GM19099 (cell line): Measurements from ENCODE around the gene POLR1C.

Experiments used
- POLR2A ChIP-seq: IDR thresholded peaks from 3 replicates; pipeline ENCODE4 v1.6.1; 2011; ENCODE audit warnings: low read depth; ENCODE audit not compliant: insufficient read length; ENCODE audit errors: extremely low read depth

The POLR1C gene

GRCh38 chr6:43502666-43503065 lies 14.2 kb upstream of the POLR1C start:
- TF ChIP-seq POLR2A = no peak

- no peak for TF ChIP-seq POLR2A
These were observed 13.4 kb upstream of the POLR1C start for GRCh38 chr6:43503443-43503842.

- no peak for TF ChIP-seq POLR2A
These were observed 11.9 kb upstream of the POLR1C start for GRCh38 chr6:43504756-43505593.

DNA sequence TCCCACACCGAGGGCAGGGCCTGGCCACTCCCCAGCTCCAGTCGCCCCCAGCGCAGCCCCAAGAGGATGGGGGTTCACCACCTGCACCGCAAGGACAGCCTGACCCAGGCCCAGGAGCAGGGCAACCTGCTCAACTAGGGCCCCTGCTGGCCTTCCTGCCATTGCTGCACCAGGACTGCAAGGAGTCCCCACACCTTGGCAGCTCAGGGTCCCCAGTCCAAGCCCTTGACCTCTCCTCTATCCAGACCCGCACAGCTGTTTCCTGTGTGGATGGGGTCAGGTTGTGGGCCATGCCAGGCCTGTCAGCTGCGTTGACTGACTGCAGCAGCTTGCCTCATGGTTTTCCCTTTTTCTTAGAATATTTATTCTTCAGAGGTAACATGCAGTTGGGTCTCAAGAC lies 11.2 kb upstream of the POLR1C start:
- no peak for TF ChIP-seq POLR2A

- no peak for TF ChIP-seq POLR2A
These were observed 10.7 kb upstream of the POLR1C start for GRCh38 chr6:43506171-43506570.

- no peak for TF ChIP-seq POLR2A
These were observed 10.0 kb upstream of the POLR1C start for GRCh38 chr6:43506667-43507471.

GRCh38 chr6:43508481-43509141 lies 8.3 kb upstream of the POLR1C start:
- TF ChIP-seq POLR2A = no peak

- no peak for TF ChIP-seq POLR2A
These were observed 7.5 kb upstream of the POLR1C start for GRCh38 chr6:43509142-43509983.

GRCh38 chr6:43509984-43510826 lies 6.7 kb upstream of the POLR1C start, which contains the start of gene LRRC73:
LRRC73 (minus strand) TSS chr6:43510346; CDS start chr6:43509785, 561 bp downstream.
- peak; percentile 27 for TF ChIP-seq POLR2A

DNA sequence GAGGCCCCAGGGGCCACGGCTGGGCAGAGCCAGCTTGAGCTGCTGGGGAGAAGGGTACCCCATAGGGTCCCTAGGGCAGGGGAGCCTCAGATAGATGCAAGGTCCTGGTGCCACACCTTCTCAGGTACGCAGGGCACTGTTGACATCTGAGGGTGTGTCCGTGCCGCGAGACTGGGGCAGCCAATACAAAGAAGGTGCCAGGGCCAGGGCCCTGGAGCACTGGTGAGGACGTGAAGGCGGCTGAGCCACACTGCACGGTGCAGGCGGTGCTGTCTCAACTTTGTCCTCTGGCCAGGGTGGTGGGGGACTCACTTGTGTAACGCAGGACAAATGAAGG lies 6.1 kb upstream of the POLR1C start:
- no peak for TF ChIP-seq POLR2A

- no peak for TF ChIP-seq POLR2A
These were observed 5.0 kb upstream of the POLR1C start for GRCh38 chr6:43511824-43512415.

GRCh38 chr6:43515808-43516207 lies 1.1 kb upstream of the POLR1C start:
- no peak for TF ChIP-seq POLR2A

GRCh38 chr6:43516367-43516696 lies 557 bp upstream of the POLR1C start:
- no peak for TF ChIP-seq POLR2A
